ENCODE data around the gene CREG2.

DNA sequence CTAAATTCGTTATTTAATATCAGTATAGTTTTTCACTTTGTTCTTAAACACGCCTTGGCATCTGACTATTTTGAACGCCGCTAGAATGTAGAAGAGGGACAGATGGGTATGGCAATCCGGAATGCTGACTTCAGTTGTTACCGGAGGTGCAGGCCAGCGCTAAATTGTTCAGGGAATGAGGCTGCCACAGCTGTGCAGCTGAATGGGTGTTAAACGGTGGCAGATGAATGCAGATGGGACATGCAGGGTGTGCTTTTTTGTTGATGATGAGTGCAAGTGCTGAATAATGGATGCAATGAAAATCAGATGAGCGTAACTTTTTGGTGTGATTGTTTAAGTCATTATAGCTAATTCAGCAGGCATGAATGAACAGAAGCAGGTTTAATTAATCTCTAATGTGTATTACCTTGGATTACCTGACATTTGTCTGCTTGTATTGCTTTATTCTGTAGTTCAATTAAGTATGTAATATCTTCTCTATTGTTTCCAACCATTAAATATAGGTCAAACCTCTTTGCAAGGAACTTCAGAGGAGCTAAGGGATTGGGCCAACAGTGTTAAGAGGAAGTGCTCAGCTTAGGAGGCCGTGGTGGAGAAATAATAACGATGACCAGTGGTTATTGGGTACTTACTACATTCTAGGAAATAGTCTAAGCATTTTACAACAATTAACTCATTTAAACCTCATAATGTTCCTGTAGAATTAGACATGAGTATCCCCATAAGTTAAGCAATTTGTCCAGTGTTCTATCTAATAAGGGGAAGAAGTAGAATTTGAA, 11.9 kb upstream of the CREG2 start:
- TF ChIP-seq POLR2AphosphoS5 (IDR thresholded peaks at IDR 0.05) (no peak), POLR2A (IDR thresholded peaks at IDR 0.05; ENCODE audit: low read depth) (no peak)
- TF ChIP-seq, protein P1, sequence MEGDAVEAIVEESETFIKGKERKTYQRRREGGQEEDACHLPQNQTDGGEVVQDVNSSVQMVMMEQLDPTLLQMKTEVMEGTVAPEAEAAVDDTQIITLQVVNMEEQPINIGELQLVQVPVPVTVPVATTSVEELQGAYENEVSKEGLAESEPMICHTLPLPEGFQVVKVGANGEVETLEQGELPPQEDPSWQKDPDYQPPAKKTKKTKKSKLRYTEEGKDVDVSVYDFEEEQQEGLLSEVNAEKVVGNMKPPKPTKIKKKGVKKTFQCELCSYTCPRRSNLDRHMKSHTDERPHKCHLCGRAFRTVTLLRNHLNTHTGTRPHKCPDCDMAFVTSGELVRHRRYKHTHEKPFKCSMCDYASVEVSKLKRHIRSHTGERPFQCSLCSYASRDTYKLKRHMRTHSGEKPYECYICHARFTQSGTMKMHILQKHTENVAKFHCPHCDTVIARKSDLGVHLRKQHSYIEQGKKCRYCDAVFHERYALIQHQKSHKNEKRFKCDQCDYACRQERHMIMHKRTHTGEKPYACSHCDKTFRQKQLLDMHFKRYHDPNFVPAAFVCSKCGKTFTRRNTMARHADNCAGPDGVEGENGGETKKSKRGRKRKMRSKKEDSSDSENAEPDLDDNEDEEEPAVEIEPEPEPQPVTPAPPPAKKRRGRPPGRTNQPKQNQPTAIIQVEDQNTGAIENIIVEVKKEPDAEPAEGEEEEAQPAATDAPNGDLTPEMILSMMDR (IDR thresholded peaks at IDR 0.05), result no peak

Data from esophagus muscularis mucosa (tissue), 3 donors.